Esophagus muscularis mucosa (tissue), 4 donors: ENCODE measurements around the gene STX8. TPM values are rescaled to one million over a fixed set of nuclear protein-coding genes. Genes with fewer than 3 reads are reported as not detected.
A peak's percentile ranks its signal among the peaks of the same experiment; 100 is the strongest.

Experiments
- DNase-seq: peaks from one replicate; pipeline ENCODE4 v3.0.0-alpha.2; 2017; ENCODE audit errors: extremely low spot score
- H3K27ac ChIP-seq, 4 donors: fragments of 200-600 bp; sonication (generic); replicated peaks in 1 of 4; 1 replicate in 3 of 4; 2 replicates in 1 of 4; pipeline ENCODE4 v1.5.1; 2016 to 2019; ENCODE audit warnings: mild to moderate bottlenecking in 1 of 4
- H3K27me3 ChIP-seq, 4 donors: fragments of 200-600 bp; sonication (generic); one replicate each; pipeline versions ENCODE4 v1.5.1 to v1.6.0; 2016 to 2019
- H3K36me3 ChIP-seq, 4 donors: fragments of 200-600 bp; sonication (generic); one replicate each; pipeline ENCODE4 v1.5.1; 2016 to 2019
- H3K4me1 ChIP-seq, 4 donors: fragments of 200-600 bp; sonication (generic); one replicate each; pipeline ENCODE4 v1.5.1; 2016 to 2019
- H3K4me3 ChIP-seq, 4 donors: fragments of 200-600 bp; sonication (generic); 1 replicate in 2 of 4; 2 replicates in 2 of 4; pipeline ENCODE4 v1.5.1; 2016 to 2019; ENCODE audit warnings: mild to moderate bottlenecking in 4 of 4, moderate library complexity in 1 of 4
- H3K9me3 ChIP-seq, 4 donors: fragments of 200-600 bp; sonication (generic); 1 replicate in 3 of 4; 2 replicates in 1 of 4; pipeline ENCODE4 v1.5.1; 2016 to 2019
- CTCF ChIP-seq, 3 experiments: fragments of 200-600 bp in 2 of 3; fragments of 450-650 bp in 1 of 3; sonication (generic) in 2 of 3; IDR thresholded peaks; one replicate each; pipeline ENCODE4 v1.5.1; 2017 to 2019; ENCODE audit warnings: antibody characterized with exemption in 3 of 3, mild to moderate bottlenecking in 2 of 3, moderate library complexity in 1 of 3
- EP300 ChIP-seq: sonication (generic); formaldehyde crosslinking; IDR thresholded peaks from one replicate; pipeline ENCODE4 v1.6.1; 2017; ENCODE audit warnings: antibody characterized with exemption
- POLR2A ChIP-seq: fragments of 450-650 bp; IDR thresholded peaks from one replicate; pipeline ENCODE4 v1.6.1; 2017; ENCODE audit warnings: antibody characterized with exemption, moderate library complexity, mild to moderate bottlenecking, low read depth
- POLR2AphosphoS5 ChIP-seq, 2 donors: sonication (generic); formaldehyde crosslinking; IDR thresholded peaks; one replicate each; pipeline ENCODE4 v1.6.1; 2017; ENCODE audit warnings: antibody characterized with exemption in 2 of 2
- WGBS: methylation state at CpG from one replicate; pipeline ENCODE4 v1.1.5; 2018; 5-methylcytosine and 5-hydroxymethylcytosine counted together
- intact Hi-C: fragments of 100-400 bp; cut with DNase I; formaldehyde crosslinking; loops from one replicate; pipeline ENCODE4 v1.15.1; 2023
- total RNA-seq, 4 donors: library from RNA; depleted of rRNA; stranded (reverse); fragments of >200 nt; gene quantifications; one replicate each; pipeline versions ENCODE4 v1.1.0 to v1.2.1, GENCODE V29; 2016

Gene STX8
- total RNA-seq, 4 donors from 2014 or later, result 83.9 to 104 (median 94.5) TPM

GRCh38 chr17:9484789-9485188 lies 90.8 kb downstream of the STX8 start:
- DNase-seq, result peak; percentile 86
- no peaks in the 10 kb centered on the region for H3K4me1 ChIP-seq
- no peak overlapping the region for H3K4me3 ChIP-seq
- H3K27ac ChIP-seq, result no peak overlapping the region
- intact Hi-C loops, result no loop called here
- H3K27me3 ChIP-seq, result no peaks in the 10 kb centered on the region
- 84% methylated on average over 2 of the region's 2 CpGs for WGBS
- H3K36me3 ChIP-seq, result peaks cover 3 to 13% (median 6%) of the 10 kb centered on the region in 4 donors
- TF ChIP-seq CTCF (IDR thresholded peaks at IDR 0.05) (no peak), EP300 (no peak)
- H3K9me3 ChIP-seq, result no peaks in the 10 kb centered on the region

- intact Hi-C loops, result no loop called here
- Histone ChIP-seq H3K27me3 (no peaks in the 10 kb centered on the region), H3K9me3 (no peaks in the 10 kb centered on the region), H3K27ac (no peak overlapping the region), H3K4me3 (no peak overlapping the region), H3K4me1 (no peaks in the 10 kb centered on the region), H3K36me3 (peaks cover 0 to 3% (median 0%) of the 10 kb centered on the region in 4 donors)
- TF ChIP-seq POLR2AphosphoS5 (IDR thresholded peaks at IDR 0.05) (no peak), CTCF (IDR thresholded peaks at IDR 0.05) (no peak), POLR2A (no peak), EP300 (no peak)
- WGBS, result 73% methylated on average over 4 of the region's 4 CpGs
- DNase-seq, result no peak
These were observed 95.7 kb downstream of the STX8 start for GRCh38 chr17:9479964-9480363.

- no peak overlapping the region for H3K27ac ChIP-seq
- no peaks in the 10 kb centered on the region for H3K27me3 ChIP-seq
- no peak overlapping the region for H3K4me3 ChIP-seq
- H3K9me3 ChIP-seq, result no peaks in the 10 kb centered on the region
- TF ChIP-seq EP300 (no peak), CTCF (IDR thresholded peaks at IDR 0.05) (no peak), POLR2A (no peak), POLR2AphosphoS5 (IDR thresholded peaks at IDR 0.05) (no peak)
- intact Hi-C loops, result no loop called here
- 100% methylated on average over 3 of the region's 3 CpGs for WGBS
- peaks cover 0 to 1% (median 0%) of the 10 kb centered on the region in 4 donors for H3K36me3 ChIP-seq
- DNase-seq, result no peak
- no peaks in the 10 kb centered on the region for H3K4me1 ChIP-seq
These were observed 96.7 kb downstream of the STX8 start for GRCh38 chr17:9478889-9479288.

- TF ChIP-seq POLR2A (no peak), POLR2AphosphoS5 (IDR thresholded peaks at IDR 0.05) (no peak), EP300 (no peak), CTCF (IDR thresholded peaks at IDR 0.05) (no peak)
- Histone ChIP-seq H3K27ac (no peak overlapping the region), H3K27me3 (no peaks in the 10 kb centered on the region), H3K9me3 (no peaks in the 10 kb centered on the region), H3K4me1 (peaks cover 0 to 13% (median 7%) of the 10 kb centered on the region in 4 donors), H3K4me3 (no peak overlapping the region), H3K36me3 (no peaks in the 10 kb centered on the region)
- DNase-seq, result no peak
- 86% methylated on average over 4 of the region's 4 CpGs for WGBS
- intact Hi-C loops, result no loop called here
These were observed 100.4 kb downstream of the STX8 start for GRCh38 chr17:9475101-9475658.

- H3K9me3 ChIP-seq, result no peaks in the 10 kb centered on the region
- H3K4me1 ChIP-seq, result peaks cover 0 to 24% (median 20%) of the 10 kb centered on the region in 4 donors
- H3K27ac ChIP-seq, result no peak overlapping the region
- 75% methylated on average over 4 of the region's 4 CpGs for WGBS
- peak; percentile 66 for DNase-seq
- no peak overlapping the region for H3K4me3 ChIP-seq
- intact Hi-C loops, result no loop called here
- H3K36me3 ChIP-seq, result no peaks in the 10 kb centered on the region
- no peaks in the 10 kb centered on the region for H3K27me3 ChIP-seq
- TF ChIP-seq CTCF (IDR thresholded peaks at IDR 0.05) (no peak), EP300 (no peak), POLR2A (no peak), POLR2AphosphoS5 (IDR thresholded peaks at IDR 0.05) (no peak)
These were observed 101.9 kb downstream of the STX8 start for GRCh38 chr17:9473711-9474110.
